Osteoblast (primary cell): ENCODE measurements around the gene NSD2. TPM values are rescaled to one million over a fixed set of nuclear protein-coding genes. Genes with fewer than 3 reads are reported as not detected.

ENCODE experiments used
- DNase-seq: peaks from one replicate; pipeline ENCODE4 v3.0.0; 2011; ENCODE audit warnings: low spot score, mixed read lengths; ENCODE audit not compliant: insufficient read length; ENCODE audit errors: missing footprints
- H2AFZ ChIP-seq: 2 replicates; pipeline ENCODE4 v1.6.0; 2011; ENCODE audit warnings: mild to moderate bottlenecking, low read length
- H3K27ac ChIP-seq: 2 replicates; pipeline ENCODE4 v1.5.1; 2011; ENCODE audit warnings: mild to moderate bottlenecking, low read depth, low read length, moderate library complexity
- H3K27me3 ChIP-seq: 2 replicates; pipeline ENCODE4 v1.6.0; 2012; ENCODE audit warnings: mild to moderate bottlenecking, control low read depth, inconsistent platforms, low read length, moderate library complexity; ENCODE audit not compliant: insufficient read depth
- H3K36me3 ChIP-seq: 2 replicates; pipeline ENCODE4 v1.5.1; 2011; ENCODE audit warnings: mild to moderate bottlenecking, low read length, control low read depth, moderate library complexity; ENCODE audit not compliant: insufficient read depth
- H3K4me1 ChIP-seq: 2 replicates; pipeline ENCODE4 v1.5.1; 2011; ENCODE audit warnings: mild to moderate bottlenecking, low read length, control low read depth, moderate library complexity; ENCODE audit not compliant: insufficient read depth
- H3K4me2 ChIP-seq: 2 replicates; pipeline ENCODE4 v1.6.0; 2011; ENCODE audit warnings: mild to moderate bottlenecking, low read length; ENCODE audit not compliant: insufficient read depth
- H3K4me3 ChIP-seq: fragments of 200-600 bp; sonication (generic); 3 replicates; pipeline ENCODE4 v1.5.1; 2012; ENCODE audit warnings: mild to moderate bottlenecking, low read length, inconsistent platforms; ENCODE audit not compliant: insufficient read depth
- H3K79me2 ChIP-seq: 2 replicates; pipeline ENCODE4 v1.6.0; 2012; ENCODE audit warnings: mild to moderate bottlenecking, low read length, control low read depth, inconsistent platforms; ENCODE audit not compliant: insufficient read depth
- H3K9me3 ChIP-seq: 2 replicates; pipeline ENCODE4 v1.5.1; 2011; ENCODE audit warnings: low read depth, low read length, control low read depth
- H4K20me1 ChIP-seq: 2 replicates; pipeline ENCODE4 v1.6.0; 2012; ENCODE audit warnings: mild to moderate bottlenecking, low read length, control low read depth; ENCODE audit not compliant: insufficient read depth
- total RNA-seq: library from RNA; depleted of rRNA; stranded (reverse); fragments of >200 nt; gene quantifications from 2 replicates; pipeline ENCODE4 v1.2.3, GENCODE V29; 2012
- TF ChIP-seq, protein P1 (sequence below): IDR thresholded peaks from 2 replicates; pipeline ENCODE4 v1.5.1; 2011; ENCODE audit warnings: mild to moderate bottlenecking, low read depth, low read length, moderate library complexity; ENCODE audit errors: extremely low read depth

Gene NSD2
- total RNA-seq, 1 donor: 58.6 TPM

DNA sequence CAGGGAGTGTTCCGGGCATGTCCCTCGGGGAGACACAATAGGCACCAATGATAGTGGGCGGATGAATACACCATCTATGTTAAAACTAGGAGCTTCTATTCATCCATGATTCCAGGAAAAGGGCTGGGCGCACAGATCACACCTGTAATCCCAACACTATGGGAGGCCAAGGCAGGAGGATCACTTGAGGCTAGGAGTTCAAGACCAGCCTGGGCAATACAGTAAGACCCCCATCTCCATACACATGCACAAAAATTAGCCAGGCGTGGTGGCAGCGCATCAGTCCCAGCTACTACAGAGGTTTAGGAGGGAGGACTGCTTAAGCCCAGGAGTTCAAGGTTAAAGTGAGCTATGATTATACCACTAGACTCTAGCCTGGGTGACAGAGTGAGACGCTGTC, 135.2 kb downstream of the NSD2 start:
- Histone ChIP-seq H3K4me1 (peaks cover 5% of the 10 kb centered on the region), H3K36me3 (peaks cover 15% of the 10 kb centered on the region), H3K9me3 (no peaks in the 10 kb centered on the region), H3K27me3 (no peaks in the 10 kb centered on the region), H4K20me1 (peaks cover 28% of the 10 kb centered on the region), H2AFZ (no peak overlapping the region), H3K27ac (no peak overlapping the region), H3K4me2 (no peak overlapping the region), H3K79me2 (peaks cover 65% of the 10 kb centered on the region), H3K4me3 (no peak overlapping the region)
- TF ChIP-seq, protein P1, sequence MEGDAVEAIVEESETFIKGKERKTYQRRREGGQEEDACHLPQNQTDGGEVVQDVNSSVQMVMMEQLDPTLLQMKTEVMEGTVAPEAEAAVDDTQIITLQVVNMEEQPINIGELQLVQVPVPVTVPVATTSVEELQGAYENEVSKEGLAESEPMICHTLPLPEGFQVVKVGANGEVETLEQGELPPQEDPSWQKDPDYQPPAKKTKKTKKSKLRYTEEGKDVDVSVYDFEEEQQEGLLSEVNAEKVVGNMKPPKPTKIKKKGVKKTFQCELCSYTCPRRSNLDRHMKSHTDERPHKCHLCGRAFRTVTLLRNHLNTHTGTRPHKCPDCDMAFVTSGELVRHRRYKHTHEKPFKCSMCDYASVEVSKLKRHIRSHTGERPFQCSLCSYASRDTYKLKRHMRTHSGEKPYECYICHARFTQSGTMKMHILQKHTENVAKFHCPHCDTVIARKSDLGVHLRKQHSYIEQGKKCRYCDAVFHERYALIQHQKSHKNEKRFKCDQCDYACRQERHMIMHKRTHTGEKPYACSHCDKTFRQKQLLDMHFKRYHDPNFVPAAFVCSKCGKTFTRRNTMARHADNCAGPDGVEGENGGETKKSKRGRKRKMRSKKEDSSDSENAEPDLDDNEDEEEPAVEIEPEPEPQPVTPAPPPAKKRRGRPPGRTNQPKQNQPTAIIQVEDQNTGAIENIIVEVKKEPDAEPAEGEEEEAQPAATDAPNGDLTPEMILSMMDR: no peak
- no peak for DNase-seq

DNA sequence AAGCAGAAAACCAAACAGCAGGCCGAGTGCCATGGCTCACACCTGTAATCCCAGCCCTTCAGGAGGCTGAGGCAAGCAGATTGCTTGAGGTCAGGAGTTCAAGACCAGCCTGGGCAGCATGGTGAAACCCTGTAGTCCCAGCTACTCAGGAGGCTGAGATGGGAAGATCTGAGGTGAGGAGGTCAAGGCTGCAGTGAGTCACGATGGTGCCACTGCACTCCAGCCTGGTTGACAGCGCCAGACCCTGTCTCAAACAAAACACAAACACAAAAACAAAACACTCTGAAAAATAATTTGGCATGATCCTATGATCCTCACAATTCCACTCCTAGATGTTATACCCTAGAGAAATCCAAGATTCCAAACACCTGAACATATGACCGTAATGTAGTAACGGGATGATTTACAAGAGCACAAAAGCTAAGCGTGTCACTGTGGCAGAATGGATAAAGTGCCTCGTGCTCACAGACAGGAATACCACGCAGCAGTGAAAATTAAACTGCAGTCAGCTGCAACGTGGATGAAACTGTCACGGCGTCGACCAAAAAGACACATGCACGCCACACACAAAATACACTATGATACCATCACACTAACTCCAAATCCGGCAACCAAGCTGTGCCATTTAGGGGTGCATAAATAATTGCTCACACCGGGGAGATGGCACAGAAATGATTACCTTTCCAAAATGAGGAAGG, 135.9 kb downstream of the NSD2 start:
- H3K27me3 ChIP-seq: no peaks in the 10 kb centered on the region
- TF ChIP-seq, protein P1: no peak
- peaks cover 62% of the 10 kb centered on the region for H3K79me2 ChIP-seq
- DNase-seq: no peak
- H3K27ac ChIP-seq: no peak overlapping the region
- H4K20me1 ChIP-seq: peaks cover 28% of the 10 kb centered on the region
- H3K4me2 ChIP-seq: peak overlapping the region; percentile 91
- H3K4me3 ChIP-seq: peak overlapping the region; percentile 99
- no peak overlapping the region for H2AFZ ChIP-seq
- H3K4me1 ChIP-seq: peaks cover 5% of the 10 kb centered on the region
- H3K36me3 ChIP-seq: peaks cover 15% of the 10 kb centered on the region
- no peaks in the 10 kb centered on the region for H3K9me3 ChIP-seq

DNA sequence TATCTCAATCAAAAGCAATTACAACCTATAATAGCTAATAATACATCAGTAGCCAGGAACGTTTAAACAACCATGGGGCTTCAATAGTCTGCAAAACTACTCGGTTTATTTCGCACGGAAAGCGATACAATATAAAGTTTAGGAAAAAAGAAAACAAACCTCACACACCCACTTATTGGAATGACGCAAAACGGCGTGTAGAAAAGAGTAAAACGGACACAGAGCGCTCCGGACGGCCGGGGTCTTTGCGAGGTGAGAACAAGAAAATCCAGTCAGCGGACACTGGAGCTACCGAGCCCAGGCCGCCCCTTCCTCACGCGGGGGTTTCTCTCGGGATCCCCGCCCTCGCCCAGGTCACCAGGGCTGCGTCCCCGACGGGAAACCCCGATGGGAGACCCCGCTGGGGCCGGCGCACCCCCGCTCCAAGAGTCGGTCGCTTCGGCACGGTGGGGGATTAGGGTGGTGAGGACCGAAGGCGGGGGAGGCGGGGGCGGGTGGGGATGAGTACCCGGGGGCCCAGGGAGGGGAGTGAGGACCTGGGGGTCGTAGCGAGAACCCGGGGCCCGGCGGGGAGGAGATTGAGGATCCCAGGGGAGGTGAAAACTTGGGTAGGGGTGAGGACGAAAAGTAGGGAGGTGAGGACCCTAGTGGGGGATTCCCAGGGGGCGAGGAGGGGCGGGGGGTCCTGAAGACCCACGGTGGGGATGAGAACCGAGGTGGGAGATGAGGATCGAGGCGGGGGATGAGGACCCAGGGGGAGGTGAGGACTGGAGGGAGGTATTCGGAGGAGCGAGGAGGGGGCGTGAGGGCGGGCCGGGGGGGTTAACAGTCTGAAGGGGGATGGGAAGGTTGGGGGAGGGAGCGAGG, 136.8 kb downstream of the NSD2 start:
- TF ChIP-seq, protein P1: no peak
- Histone ChIP-seq H3K27ac (peak overlapping the region; percentile 98), H3K79me2 (peaks cover 53% of the 10 kb centered on the region), H3K36me3 (peaks cover 15% of the 10 kb centered on the region), H4K20me1 (peaks cover 28% of the 10 kb centered on the region), H3K27me3 (no peaks in the 10 kb centered on the region), H3K4me1 (peaks cover 5% of the 10 kb centered on the region), H3K4me2 (peak overlapping the region; percentile 91), H3K4me3 (peak overlapping the region; percentile 99), H2AFZ (peak overlapping the region; percentile 15), H3K9me3 (no peaks in the 10 kb centered on the region)
- DNase-seq: peak; percentile 72

DNA sequence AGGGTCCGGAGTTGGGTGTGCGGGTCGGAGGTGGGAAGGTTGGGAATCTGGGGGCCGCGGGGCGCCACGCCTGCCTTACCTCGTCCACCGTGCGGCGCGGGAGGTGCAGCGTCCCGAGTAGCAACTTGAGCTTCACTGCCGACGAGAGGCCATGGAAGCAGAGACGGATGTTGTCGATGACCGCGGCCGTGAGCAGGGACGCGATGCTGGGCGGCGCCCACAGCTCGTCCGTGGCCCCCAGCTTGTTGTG, 137.4 kb downstream of the NSD2 start:
- Histone ChIP-seq H3K79me2 (peaks cover 47% of the 10 kb centered on the region), H3K27ac (peak overlapping the region; percentile 98), H2AFZ (peak overlapping the region; percentile 99), H3K36me3 (peaks cover 11% of the 10 kb centered on the region), H3K4me2 (peak overlapping the region; percentile 91), H3K4me3 (peak overlapping the region; percentile 99), H4K20me1 (peaks cover 24% of the 10 kb centered on the region), H3K9me3 (no peaks in the 10 kb centered on the region), H3K4me1 (peaks cover 5% of the 10 kb centered on the region), H3K27me3 (no peaks in the 10 kb centered on the region)
- TF ChIP-seq, protein P1: no peak
- DNase-seq: no peak
